HuH-7.5 (cell line): ENCODE data around the gene GAPDH.
A peak's percentile ranks its signal among the peaks of the same experiment; 100 is the strongest.
"Not testable (repeated sequence)": the region's sequence is repeated elsewhere in the genome, so short reads cannot be mapped to it uniquely, and the experiment has no call there.

Source experiments
- DNase-seq: peaks from one replicate; pipeline ENCODE4 v3.0.0; 2011; ENCODE audit warnings: low spot score

GAPDH gene

GRCh38 chr12:6533923-6534694 is at the start of gene GAPDH:
Gene GAPDH, plus strand, starts transcription at chr12:6534517. Its CDS starts 316 bp downstream, at chr12:6534833.
- DNase-seq = peak; percentile 92

- no peak for DNase-seq
These were observed 46.1 kb upstream of the GAPDH start for GRCh38 chr12:6488240-6488639.

GRCh38 chr12:6489449-6489848 is 44.9 kb upstream of the GAPDH start:
- no peak for DNase-seq

- DNase-seq = not testable (repeated sequence)
These were observed 43.6 kb upstream of the GAPDH start for GRCh38 chr12:6490673-6491072.

GRCh38 chr12:6492838-6493496 is 41.4 kb upstream of the GAPDH start, which contains the start of gene MRPL51:
Gene MRPL51, minus strand, starts transcription at chr12:6493262. Its CDS starts 126 bp downstream, at chr12:6493136.
- peak; percentile 88 for DNase-seq

- peak; percentile 90 for DNase-seq
These were observed 40.6 kb upstream of the GAPDH start, which contains the start of gene NCAPD2 for GRCh38 chr12:6493497-6494257. Gene NCAPD2, plus strand, starts transcription at chr12:6494102. Its CDS starts 997 bp downstream, at chr12:6495099.

GRCh38 chr12:6494258-6494743 is 40.0 kb upstream of the GAPDH start:
- DNase-seq = no peak

GRCh38 chr12:6494968-6495367 is 39.3 kb upstream of the GAPDH start:
- DNase-seq = no peak

GRCh38 chr12:6497291-6497690 is 37.0 kb upstream of the GAPDH start:
- DNase-seq = not testable (repeated sequence)

GRCh38 chr12:6500466-6500865 is 33.9 kb upstream of the GAPDH start:
- DNase-seq = no peak

GRCh38 chr12:6507102-6507998 is 27.0 kb upstream of the GAPDH start:
- no peak for DNase-seq

GRCh38 chr12:6508087-6508486 is 26.2 kb upstream of the GAPDH start:
- no peak for DNase-seq

- DNase-seq = no peak
These were observed 14.1 kb upstream of the GAPDH start for GRCh38 chr12:6520186-6520585.

- DNase-seq = no peak
These were observed 12.1 kb upstream of the GAPDH start for GRCh38 chr12:6522193-6522592.

GRCh38 chr12:6523708-6524107 is 10.6 kb upstream of the GAPDH start:
- DNase-seq = no peak

- no peak for DNase-seq
These were observed 9.7 kb upstream of the GAPDH start for GRCh38 chr12:6524648-6525047.

GRCh38 chr12:6526201-6526600 is 8.1 kb upstream of the GAPDH start:
- no peak for DNase-seq

- DNase-seq = no peak
These were observed 7.4 kb upstream of the GAPDH start for GRCh38 chr12:6526766-6527525.

GRCh38 chr12:6527711-6528110 is 6.6 kb upstream of the GAPDH start:
- no peak for DNase-seq

GRCh38 chr12:6528539-6529235 is 5.6 kb upstream of the GAPDH start:
- no peak for DNase-seq
